ENCODE data around the gene ALLC. TPM values are rescaled to one million over a fixed set of nuclear protein-coding genes. Genes with fewer than 3 reads are reported as not detected.

The ALLC gene
- total RNA-seq, 1 donor from 2014 or later: not detected

GRCh38 chr2:3674066-3674845 lies 16.3 kb downstream of the ALLC start:
- no peak for TF ChIP-seq CTCF (IDR thresholded peaks at IDR 0.05; ENCODE audit: insufficient read depth, low read length, severe bottlenecking)
- Histone ChIP-seq H3K36me3 (ENCODE audit: control insufficient read depth, insufficient read depth, low read length) (no peaks in the 10 kb centered on the region), H3K4me3 (ENCODE audit: low read depth, low read length) (no peak overlapping the region), H3K27me3 (ENCODE audit: control insufficient read depth, insufficient read depth, low read length) (no peaks in the 10 kb centered on the region)
- no peak for DNase-seq (ENCODE audit: low read depth)
- FAIRE-seq: no peak

GRCh38 chr2:3675687-3676086 lies 17.7 kb downstream of the ALLC start:
- no peaks in the 10 kb centered on the region for H3K27me3 ChIP-seq (ENCODE audit: control insufficient read depth, insufficient read depth, low read length)
- H3K4me3 ChIP-seq (ENCODE audit: low read depth, low read length): no peak overlapping the region
- FAIRE-seq (no peak), DNase-seq (ENCODE audit: low read depth) (no peak)
- no peak for TF ChIP-seq CTCF (IDR thresholded peaks at IDR 0.05; ENCODE audit: insufficient read depth, low read length, severe bottlenecking)
- no peaks in the 10 kb centered on the region for H3K36me3 ChIP-seq (ENCODE audit: control insufficient read depth, insufficient read depth, low read length)

- H3K27me3 ChIP-seq (ENCODE audit: control insufficient read depth, insufficient read depth, low read length): no peaks in the 10 kb centered on the region
- no peak overlapping the region for H3K4me3 ChIP-seq (ENCODE audit: low read depth, low read length)
- no peak for TF ChIP-seq CTCF (IDR thresholded peaks at IDR 0.05; ENCODE audit: insufficient read depth, low read length, severe bottlenecking)
- DNase-seq (ENCODE audit: low read depth) (no peak), FAIRE-seq (no peak)
- H3K36me3 ChIP-seq (ENCODE audit: control insufficient read depth, insufficient read depth, low read length): no peaks in the 10 kb centered on the region
Measured at GRCh38 chr2:3677436-3677835, 19.4 kb downstream of the ALLC start.

GRCh38 chr2:3678212-3678611 lies 20.2 kb downstream of the ALLC start:
- DNase-seq (ENCODE audit: low read depth) (no peak), FAIRE-seq (no peak)
- no peak for TF ChIP-seq CTCF (IDR thresholded peaks at IDR 0.05; ENCODE audit: insufficient read depth, low read length, severe bottlenecking)
- no peak overlapping the region for H3K4me3 ChIP-seq (ENCODE audit: low read depth, low read length)
- H3K36me3 ChIP-seq (ENCODE audit: control insufficient read depth, insufficient read depth, low read length): no peaks in the 10 kb centered on the region
- H3K27me3 ChIP-seq (ENCODE audit: control insufficient read depth, insufficient read depth, low read length): no peaks in the 10 kb centered on the region

GRCh38 chr2:3679180-3679579 lies 21.2 kb downstream of the ALLC start:
- H3K36me3 ChIP-seq (ENCODE audit: control insufficient read depth, insufficient read depth, low read length): no peaks in the 10 kb centered on the region
- H3K27me3 ChIP-seq (ENCODE audit: control insufficient read depth, insufficient read depth, low read length): no peaks in the 10 kb centered on the region
- no peak overlapping the region for H3K4me3 ChIP-seq (ENCODE audit: low read depth, low read length)
- DNase-seq (ENCODE audit: low read depth): no peak
- no peak for FAIRE-seq
- no peak for TF ChIP-seq CTCF (IDR thresholded peaks at IDR 0.05; ENCODE audit: insufficient read depth, low read length, severe bottlenecking)
